NCI-H1048 (cell line): ENCODE data around the gene PAGR1.
"Not testable (repeated sequence)": the region's sequence is repeated elsewhere in the genome, so short reads cannot be mapped to it uniquely, and the experiment has no call there.

ENCODE experiments used
- DNase-seq: peaks from one replicate; lab custom pipeline; 2025; lab: John Stamatoyannopoulos, UW

PAGR1 gene

GRCh38 chr16:29791845-29792807, 23.8 kb upstream of the PAGR1 start:
- no peak for DNase-seq

DNA sequence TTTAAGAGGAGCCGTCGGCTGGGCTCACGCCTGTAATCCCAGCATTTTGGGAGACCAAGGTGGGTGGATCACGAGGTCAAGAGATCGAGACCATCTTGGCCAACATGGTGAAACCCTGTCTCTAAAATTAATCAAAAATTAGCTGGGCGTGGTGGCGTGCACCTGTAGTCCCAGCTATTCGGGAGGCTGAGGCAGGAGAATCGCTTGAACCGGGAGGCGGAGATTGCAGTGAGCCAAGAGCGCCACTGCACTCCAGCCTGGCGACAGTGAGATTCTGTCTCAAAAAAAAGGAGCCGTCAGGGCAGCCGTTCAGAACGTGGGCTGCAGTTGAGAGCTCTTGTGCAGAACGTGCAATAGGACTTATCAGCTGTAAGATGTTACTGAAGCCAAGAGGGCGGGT, 22.8 kb upstream of the PAGR1 start:
- DNase-seq, result not testable (repeated sequence)

DNA sequence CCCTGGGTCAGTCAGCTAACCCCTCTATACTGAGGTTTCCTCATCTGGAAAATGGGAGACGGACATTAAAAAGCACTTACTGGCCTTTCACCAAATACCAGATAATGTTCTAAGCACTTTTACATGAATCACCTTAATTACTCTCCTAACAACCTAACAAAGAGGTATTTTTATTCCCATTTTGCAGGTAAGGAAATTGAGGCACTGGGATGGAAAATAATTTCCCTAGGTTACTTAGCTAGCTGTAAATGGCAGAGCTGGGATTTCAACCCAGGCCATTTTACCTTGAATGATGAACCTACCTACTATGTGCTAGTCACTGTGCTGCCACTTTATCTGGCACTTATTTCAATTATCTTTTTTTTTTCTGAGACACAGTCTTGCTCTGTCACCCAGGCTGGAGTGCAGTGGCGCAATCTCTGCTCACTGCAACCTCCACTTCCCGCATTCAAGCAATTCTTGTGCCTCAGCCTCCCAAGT, 21.7 kb upstream of the PAGR1 start:
- no peak for DNase-seq

GRCh38 chr16:29802416-29802935, 13.5 kb upstream of the PAGR1 start:
- DNase-seq, result no peak

- DNase-seq, result no peak
Observed at GRCh38 chr16:29804020-29804419, 11.9 kb upstream of the PAGR1 start.

GRCh38 chr16:29804455-29805231, 11.3 kb upstream of the PAGR1 start:
- no peak for DNase-seq

DNA sequence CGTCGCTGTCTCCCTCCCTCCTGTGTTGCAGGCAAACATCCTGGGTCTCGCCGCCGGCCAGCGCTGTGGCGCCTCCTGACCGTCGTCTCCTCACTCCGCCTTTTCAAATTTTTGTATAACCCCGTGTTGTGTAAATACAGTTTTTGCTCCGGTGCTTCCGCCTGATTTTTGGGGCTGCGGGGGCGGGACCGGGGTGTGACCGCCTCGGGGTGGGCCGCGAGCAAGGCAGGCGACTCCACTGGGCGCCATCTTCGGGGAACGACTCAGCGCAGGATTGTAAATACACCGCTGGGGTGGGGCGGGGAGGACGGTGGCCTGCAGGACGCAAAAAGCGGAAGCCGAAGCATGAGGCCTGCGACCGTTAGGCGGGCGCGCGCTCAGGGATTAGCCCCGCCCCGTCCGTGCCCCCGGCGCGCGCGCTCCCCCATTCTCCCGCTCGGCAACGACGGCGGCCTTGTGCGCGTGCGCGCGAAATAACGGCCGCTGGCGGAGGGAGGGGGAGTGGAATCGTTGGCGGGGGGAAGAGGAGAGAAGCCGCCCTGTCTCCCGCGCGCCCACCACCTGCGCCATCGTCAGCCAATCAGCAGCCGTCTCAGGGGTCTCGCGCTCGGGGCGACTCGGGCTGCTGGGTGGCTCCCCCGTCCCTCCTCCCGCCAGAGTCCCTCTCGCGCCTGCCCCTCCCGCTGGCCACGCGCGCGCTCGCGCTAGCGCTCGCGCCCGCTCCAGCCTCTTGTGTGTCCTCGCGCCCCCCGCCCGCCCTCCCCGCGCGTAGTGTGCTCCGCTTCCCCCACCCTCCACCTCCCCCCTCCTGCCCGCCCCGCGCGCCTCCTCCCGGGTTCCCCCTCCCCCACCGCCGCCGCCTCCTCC, 10.5 kb upstream of the PAGR1 start:
- peak; percentile 82 for DNase-seq

- no peak for DNase-seq
Observed at GRCh38 chr16:29806099-29806579, 9.8 kb upstream of the PAGR1 start, which contains the start of gene MAZ. MAZ (plus strand) TSS chr16:29806529; CDS start chr16:29806702, 173 bp downstream.

DNA sequence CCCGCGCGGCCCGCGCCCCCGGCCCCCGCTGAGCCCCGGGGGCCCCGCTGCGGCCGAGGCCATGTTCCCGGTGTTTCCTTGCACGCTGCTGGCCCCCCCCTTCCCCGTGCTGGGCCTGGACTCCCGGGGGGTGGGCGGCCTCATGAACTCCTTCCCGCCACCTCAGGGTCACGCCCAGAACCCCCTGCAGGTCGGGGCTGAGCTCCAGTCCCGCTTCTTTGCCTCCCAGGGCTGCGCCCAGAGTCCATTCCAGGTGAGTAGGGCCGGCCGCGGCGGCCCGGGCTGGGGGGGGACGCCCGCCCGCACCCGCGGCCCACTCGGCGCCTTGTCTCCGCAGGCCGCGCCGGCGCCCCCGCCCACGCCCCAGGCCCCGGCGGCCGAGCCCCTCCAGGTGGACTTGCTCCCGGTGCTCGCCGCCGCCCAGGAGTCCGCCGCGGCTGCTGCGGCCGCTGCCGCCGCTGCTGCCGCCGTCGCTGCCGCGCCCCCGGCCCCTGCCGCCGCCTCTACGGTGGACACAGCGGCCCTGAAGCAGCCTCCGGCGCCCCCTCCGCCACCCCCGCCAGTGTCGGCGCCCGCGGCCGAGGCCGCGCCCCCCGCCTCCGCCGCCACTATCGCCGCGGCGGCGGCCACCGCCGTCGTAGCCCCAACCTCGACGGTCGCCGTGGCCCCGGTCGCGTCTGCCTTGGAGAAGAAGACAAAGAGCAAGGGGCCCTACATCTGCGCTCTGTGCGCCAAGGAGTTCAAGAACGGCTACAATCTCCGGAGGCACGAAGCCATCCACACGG, 9.1 kb upstream of the PAGR1 start:
- peak; percentile 34 for DNase-seq

GRCh38 chr16:29807426-29808218, 8.3 kb upstream of the PAGR1 start:
- DNase-seq, result peak; percentile 60

GRCh38 chr16:29808219-29808900, 7.6 kb upstream of the PAGR1 start:
- DNase-seq, result no peak

DNA sequence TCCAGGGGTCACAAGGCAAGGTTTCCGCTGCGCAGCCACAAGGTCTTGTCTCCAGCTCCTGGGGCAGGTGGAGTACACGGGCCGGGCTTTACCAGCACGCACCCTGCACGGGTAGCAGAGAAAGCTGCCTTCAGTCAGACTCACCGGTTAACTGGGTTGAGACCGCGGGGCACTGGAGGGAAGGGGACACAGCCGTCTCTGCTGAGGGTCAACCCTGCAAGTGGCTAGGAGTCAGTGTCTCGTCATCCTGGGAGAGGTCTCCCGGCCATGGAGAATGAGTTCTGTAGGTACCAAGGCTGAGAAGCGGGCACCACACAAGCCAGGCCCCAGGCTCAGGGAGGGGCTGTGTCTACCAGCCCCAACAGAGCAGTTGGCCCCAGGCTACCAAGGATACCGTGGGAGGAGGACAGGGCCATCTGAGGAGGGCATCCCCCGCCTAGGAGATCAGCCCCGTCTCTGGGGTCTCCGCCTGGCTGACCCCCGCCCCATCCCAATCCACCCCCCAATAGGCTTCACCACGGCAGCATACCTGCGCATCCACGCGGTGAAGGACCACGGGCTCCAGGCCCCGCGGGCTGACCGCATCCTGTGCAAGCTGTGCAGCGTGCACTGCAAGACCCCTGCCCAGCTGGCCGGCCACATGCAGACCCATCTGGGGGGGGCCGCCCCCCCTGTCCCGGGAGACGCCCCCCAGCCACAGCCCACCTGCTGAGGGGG, 6.8 kb upstream of the PAGR1 start:
- DNase-seq, result no peak

DNA sequence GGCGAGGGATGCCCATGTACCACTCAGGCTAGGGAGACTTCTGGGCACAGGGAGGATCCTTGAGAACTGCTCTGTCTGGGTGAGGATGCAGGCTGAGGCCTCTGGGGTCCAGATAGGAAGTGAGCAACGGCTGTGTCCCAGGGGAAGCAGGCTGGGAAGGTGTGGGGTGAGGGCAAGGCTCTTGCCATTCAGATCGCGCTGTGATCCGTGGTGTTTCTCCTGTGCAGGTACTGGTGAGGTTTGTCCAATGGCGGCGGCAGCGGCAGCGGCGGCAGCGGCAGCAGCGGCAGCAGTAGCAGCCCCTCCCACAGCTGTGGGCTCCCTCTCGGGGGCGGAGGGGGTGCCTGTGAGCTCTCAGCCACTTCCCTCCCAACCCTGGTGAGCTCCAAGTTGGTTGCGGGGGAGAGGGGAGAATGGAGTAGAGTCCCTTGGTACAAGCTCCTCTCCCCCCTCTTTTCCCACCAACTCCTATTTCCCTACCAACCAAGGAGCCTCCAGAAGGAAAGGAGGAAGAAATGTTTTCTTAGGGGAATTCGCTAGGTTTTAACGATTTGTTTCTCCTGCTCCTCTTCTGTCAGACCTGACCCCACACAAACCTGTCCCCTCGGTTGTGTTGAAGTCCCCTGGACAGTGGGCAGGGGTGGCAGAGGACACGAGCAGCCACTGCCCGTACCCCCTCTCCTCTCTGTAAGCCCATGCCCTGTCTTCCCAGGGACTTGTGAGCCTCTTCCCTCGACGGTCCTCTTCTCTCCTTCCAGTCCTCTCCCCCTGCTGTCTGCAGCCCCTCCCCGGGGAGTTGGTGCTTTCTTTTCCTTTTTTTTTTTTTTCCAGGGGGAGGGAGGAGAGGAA, 5.9 kb upstream of the PAGR1 start:
- no peak for DNase-seq

GRCh38 chr16:29810699-29811169, 5.2 kb upstream of the PAGR1 start:
- DNase-seq, result no peak

- peak; percentile 48 for DNase-seq
Observed at GRCh38 chr16:29811170-29811895, 4.6 kb upstream of the PAGR1 start.

- DNase-seq, result no peak
Observed at GRCh38 chr16:29811896-29812665, 3.9 kb upstream of the PAGR1 start, which contains the start of gene PRRT2. PRRT2 (plus strand) TSS chr16:29812193; CDS start chr16:29813055, 862 bp downstream.
